ENCODE data around the gene RCBTB2.
"Not testable (repeated sequence)": the region's sequence is repeated elsewhere in the genome, so short reads cannot be mapped to it uniquely, and the experiment has no call there.

The RCBTB2 gene

GRCh38 chr13:48532506-48533499 lies at the start of gene RCBTB2:
RCBTB2 (minus strand) TSS chr13:48533080; CDS start chr13:48521939, 11,141 bp downstream.
- DNase-seq, result peak; percentile 99

GRCh38 chr13:48582084-48582483 lies 49.2 kb upstream of the RCBTB2 start:
- no peak for DNase-seq

GRCh38 chr13:48580896-48581295 lies 48.0 kb upstream of the RCBTB2 start:
- no peak for DNase-seq

GRCh38 chr13:48580185-48580803 lies 47.4 kb upstream of the RCBTB2 start:
- peak; percentile 76 for DNase-seq

DNA sequence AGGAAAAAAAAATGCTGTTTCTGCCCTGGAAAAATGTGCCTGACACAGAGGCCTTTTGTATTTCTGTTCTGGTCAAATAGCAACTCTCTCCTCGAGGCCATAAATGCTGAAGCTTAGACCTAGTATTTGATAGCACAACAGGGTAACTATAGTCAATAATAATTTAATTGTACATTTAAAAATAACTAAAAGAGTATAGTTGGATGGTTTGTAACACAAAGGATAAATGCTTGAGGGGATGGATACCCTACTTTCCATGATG lies 47.0 kb upstream of the RCBTB2 start:
- DNase-seq, result not testable (repeated sequence)

DNA sequence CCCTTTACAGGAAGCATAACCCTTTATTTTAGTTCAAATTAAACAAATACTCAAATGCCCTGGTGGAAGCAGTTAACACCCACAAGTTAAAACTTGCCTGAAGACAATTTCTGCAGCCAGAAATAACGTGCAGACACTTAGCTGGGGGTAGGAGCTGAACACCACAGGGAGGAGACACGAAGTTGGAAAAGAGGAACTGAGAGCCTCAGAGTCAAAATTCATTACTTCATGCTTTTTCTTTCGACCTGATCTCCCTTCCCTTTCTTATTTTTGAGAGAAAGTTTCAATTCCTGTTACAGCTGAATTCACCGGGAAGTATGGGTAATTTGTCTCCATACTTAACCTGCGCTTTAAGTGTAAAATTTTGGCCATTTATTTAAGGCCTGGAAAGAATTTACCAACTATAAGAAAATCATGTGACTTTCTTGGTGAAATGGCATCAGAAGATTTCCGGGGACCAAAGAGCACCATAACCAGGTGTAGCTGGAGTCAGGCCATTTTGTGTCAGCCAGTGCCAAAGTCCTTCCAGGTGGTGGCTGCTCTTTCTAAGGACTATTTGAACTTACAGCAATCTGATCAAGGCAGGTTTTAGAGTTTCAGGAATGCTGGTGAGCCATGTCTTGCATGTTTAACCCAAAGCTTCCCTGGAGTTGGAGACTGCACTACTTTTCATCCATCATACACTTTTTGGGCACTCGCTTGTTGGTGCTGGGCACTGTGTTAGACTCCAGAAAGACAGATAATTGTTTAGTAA lies 46.5 kb upstream of the RCBTB2 start:
- DNase-seq, result no peak

- no peak for DNase-seq
Observed at GRCh38 chr13:48578516-48579164, 45.8 kb upstream of the RCBTB2 start.

DNA sequence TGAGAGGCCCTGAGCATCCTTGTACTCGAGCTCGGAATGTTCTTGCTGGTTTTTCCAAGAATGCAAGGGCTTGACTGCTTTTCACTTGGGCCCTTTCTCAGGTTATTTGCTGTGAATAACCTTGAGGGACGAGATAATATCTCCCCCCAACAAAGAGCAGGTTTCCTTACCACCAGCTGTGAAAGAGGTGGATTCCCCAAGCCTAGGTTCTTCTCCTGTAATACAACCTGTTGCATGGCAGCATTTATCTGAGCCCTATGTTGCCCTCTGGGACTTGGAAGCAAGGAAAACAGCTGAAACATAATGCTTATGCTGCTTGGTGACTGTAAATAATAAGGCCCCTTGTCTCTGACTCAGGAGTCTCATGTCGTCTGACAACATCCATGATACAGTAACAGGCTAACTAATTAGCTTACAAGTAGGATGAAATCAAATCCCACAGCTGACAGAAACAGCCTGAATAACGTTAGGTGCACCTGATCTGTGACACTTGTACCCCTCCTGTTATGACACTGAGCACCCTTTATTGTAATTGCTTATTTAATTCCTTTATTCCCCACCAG lies 43.6 kb upstream of the RCBTB2 start:
- DNase-seq, result no peak

- DNase-seq, result no peak
Observed at GRCh38 chr13:48575031-48575430, 42.2 kb upstream of the RCBTB2 start.

DNA sequence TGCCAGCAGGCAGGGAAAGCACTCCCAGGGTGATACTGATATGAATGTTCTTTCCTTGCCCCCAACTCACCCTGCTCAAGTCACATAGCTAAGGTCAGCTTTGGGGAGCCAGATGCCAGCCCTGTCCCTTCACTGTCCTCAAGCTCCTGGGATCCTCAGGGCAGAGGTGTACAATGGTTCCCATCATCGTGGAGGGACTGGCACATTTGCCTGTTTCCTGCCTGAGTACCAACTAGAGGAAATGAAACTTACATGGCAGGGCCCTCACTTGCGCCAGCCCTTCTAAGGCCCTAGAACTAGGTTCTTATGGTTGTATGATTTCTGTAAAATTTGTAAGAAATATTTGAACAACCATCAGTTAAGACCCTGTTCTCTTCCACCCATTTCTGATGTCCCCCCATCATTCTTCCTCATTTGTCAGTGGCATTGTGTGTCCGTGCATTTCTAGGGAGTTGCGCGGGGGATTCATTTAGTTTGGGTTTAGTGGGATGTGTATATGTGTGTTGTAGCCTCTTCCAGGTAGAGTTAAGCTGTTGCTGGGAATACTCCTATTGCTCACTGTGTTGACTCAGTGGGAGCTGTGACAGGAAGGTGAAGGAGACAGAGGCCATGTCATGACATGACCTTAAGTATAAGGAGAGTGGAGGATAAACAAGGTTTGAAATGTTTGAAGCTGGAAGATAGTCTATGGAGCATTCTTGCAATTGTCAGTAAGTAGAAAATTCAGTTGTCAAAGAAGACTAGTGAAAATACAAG lies 41.3 kb upstream of the RCBTB2 start:
- DNase-seq, result no peak

DNA sequence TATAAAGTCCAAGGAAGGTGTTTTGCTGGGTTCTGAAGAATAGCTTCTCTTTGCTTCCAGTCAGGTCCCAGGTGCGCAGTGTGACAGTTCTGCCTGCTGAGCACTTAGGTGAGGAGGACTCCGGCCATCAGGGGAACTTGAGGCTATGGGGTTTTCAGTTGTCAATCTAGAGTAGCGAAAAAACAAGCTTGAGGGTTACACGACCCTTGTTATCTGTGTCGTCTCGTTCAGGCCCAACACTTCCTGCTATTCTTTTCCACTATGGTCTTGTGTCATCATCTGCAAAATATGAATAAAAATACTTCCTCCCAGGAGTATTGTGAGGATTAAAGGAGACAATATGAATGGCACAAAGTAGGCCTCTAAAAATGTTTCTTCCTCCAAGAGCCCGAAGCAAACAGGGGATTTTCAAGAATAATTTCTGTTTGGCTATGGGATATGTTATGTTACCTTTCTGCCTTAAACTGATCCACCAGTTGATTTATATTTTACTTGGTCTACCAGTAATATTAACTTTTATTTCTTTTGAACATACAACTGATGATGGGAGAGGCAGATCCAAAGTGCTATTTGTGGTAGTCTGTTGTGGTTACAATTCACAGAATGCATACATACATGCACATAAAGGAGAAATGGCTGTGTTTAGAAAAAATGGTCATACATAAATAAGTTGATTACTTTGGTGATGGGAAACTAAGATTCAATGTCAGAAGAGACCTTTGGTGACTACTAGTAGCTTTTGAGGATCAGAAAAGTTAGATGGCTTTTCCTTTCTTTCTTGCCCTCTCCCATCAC lies 40.5 kb upstream of the RCBTB2 start:
- DNase-seq, result no peak

DNA sequence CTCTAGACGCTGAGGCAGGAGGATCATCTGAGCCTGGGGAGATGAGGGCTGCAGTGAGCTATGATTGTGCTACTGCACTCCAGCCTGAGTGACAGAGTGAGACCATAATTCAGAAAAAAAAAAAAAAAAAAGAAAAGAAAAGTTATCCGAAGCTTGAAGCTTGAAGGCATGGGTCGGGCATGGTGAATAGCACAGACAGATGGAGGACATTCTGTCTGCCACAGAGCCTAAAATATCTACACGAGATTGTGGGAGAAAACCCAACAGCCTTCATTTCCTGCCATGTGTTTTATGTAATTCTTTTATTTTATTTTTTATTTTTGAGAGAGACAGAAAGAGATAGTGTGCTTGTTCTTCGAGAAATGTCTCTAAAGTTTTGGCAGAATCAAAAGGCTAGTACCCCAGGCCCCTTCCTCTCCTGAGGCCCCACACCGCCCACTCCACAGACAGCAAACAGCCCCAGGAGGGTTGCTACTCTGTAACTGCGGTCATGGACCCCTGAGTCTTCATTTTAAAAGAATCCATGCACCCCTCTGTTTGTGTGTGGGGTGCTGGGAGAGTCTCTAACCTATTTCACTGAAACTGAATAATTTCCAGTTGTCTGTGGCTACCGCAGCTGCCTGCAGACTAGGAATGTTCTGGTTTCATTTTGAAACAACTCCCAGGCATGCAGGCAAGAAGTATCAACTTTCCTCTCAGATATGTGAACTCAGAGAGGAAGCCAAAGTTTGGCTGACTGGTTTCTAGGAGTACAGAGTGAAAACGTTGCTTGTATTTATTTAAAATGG lies 38.4 kb upstream of the RCBTB2 start:
- no peak for DNase-seq

- no peak for DNase-seq
Observed at GRCh38 chr13:48570216-48570828, 37.4 kb upstream of the RCBTB2 start.

DNA sequence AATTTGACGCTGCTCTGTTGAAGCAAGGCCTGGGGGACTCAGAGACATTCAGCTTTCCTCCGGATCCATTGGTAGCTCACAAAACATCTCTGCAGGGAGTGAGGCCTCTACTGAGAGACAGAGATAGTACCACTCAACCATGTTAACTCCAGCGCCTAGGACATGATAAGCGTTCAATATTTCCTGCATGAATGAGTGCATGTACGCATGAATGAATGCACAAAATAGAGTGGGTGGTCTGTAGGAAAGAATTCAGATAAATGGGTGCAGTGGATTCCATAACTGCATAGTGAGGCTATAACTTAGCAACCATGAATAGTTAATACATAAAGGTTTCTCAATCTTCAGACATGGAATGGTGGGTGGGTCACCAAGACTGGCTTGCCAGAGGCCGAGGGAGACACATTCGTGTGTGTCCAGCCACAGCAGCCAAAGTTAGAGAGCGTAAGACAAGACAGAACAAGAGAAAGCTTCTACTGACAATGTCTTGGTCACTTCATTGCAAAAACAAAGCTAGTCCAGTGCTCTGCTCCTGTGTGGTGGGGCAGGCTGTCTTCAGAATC lies 36.3 kb upstream of the RCBTB2 start:
- DNase-seq, result no peak

GRCh38 chr13:48568370-48569103 lies 35.7 kb upstream of the RCBTB2 start:
- no peak for DNase-seq

DNA sequence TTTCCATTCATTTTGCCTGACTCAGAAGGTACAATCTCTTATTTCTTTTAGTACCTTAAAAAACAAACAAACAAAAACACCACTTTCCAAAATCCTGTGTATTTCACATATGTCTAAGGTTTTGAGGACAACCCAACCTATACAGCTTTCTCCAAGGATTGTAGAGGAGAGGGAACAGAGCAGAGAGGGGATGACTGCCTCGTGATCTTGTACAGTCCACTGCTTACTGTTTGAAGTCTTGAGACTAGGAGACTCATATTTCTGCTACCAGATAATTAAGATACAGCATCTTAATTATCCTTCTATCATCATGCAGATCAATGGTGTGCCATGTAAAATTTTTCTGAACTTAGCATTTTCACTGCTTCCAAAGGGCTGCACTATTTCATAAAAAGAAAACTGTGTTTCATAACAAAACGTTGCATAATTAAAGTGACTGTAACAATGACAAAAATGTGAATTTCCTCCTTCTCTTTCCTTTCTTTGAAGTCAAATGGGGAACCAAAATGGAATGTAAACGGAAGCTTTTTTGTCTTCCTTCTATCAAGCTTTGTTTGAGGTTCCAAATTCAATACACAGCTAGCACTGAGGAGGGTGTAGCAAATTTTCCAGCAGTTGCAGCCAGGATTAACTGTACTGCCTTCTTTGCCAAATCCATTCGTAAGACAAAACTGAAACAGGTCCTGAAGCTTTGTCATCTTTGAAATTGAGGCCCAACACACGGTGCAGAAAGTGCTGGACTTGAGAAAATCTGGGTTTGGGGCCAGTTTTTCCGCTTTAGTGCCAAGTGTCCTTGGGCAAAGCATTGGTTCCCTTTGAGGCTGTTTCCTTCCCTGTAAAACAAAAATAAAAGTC lies 34.9 kb upstream of the RCBTB2 start:
- DNase-seq, result no peak

GRCh38 chr13:48564056-48564455 lies 31.2 kb upstream of the RCBTB2 start:
- DNase-seq, result no peak

GRCh38 chr13:48563626-48564025 lies 30.7 kb upstream of the RCBTB2 start:
- DNase-seq, result no peak

Data from activated naive CD4-positive, alpha-beta T cell treated with anti-CD3 and anti-CD28 coated beads, Interleukin-2, amount 50 U/mL, for 16 hours (primary cell).